B cell (primary cell): ENCODE data around the gene PSMB10. TPM values are rescaled to one million over a fixed set of nuclear protein-coding genes. Genes with fewer than 3 reads are reported as not detected.

Experiments
- ATAC-seq: fragments of 200-7000 bp; cut with Tn5 transposase; one replicate; pipeline ENCODE4 v1.10.0; 2021; ENCODE audit warnings: low read depth, mild to moderate bottlenecking, moderate number of reproducible peaks, moderate library complexity
- CTCF ChIA-PET: fragments of 350-600 bp; sonication (Branson Sonifier 250); formaldehyde crosslinking; loops from one replicate; lab custom pipeline; 2021; ENCODE audit warnings: antibody characterized with exemption, inconsistent platforms; lab: Charles Lee
- POLR2A ChIA-PET: fragments of 350-600 bp; sonication (Branson Sonifier 250); formaldehyde crosslinking; loops from one replicate; lab custom pipeline; 2021; ENCODE audit warnings: antibody characterized with exemption; lab: Charles Lee
- DNase-seq: peaks from one replicate; pipeline ENCODE4 v3.0.0; 2013
- H2AFZ ChIP-seq: 2 replicates; pipeline ENCODE4 v1.6.1; 2012; ENCODE audit warnings: mild to moderate bottlenecking, low read depth, low read length; ENCODE audit not compliant: insufficient read depth, poor library complexity, severe bottlenecking
- H3K27ac ChIP-seq, 2 donors: 1 replicate in 1 of 2; 2 replicates in 1 of 2; pipeline ENCODE4 v1.5.1; 2012 to 2013; ENCODE audit warnings: low read length in 2 of 2, mild to moderate bottlenecking in 2 of 2, moderate library complexity in 1 of 2
- H3K27me3 ChIP-seq, 4 experiments: fragments of 200-600 bp in 1 of 4; sonication (generic) in 1 of 4; replicated peaks in 1 of 4; 1 replicate in 2 of 4; 2 replicates in 2 of 4; pipeline versions ENCODE4 v1.6.1 to v1.7.0; 2013 to 2016; ENCODE audit warnings: low read length in 3 of 4, mild to moderate bottlenecking in 2 of 4, mixed read lengths in 1 of 4, moderate library complexity in 1 of 4; ENCODE audit not compliant: insufficient read depth in 4 of 4, control insufficient read depth in 3 of 4; ENCODE audit errors: control extremely low read depth in 1 of 4
- H3K36me3 ChIP-seq, 2 experiments: replicated peaks in 1 of 2; 1 replicate in 1 of 2; 2 replicates in 1 of 2; pipeline versions ENCODE4 v1.6.1 to v1.7.1; 2013; ENCODE audit warnings: low read length in 1 of 2; ENCODE audit not compliant: insufficient read depth in 2 of 2, control insufficient read depth in 1 of 2; ENCODE audit errors: control extremely low read depth in 1 of 2, extremely low read depth in 1 of 2
- H3K4me1 ChIP-seq, 2 donors: fragments of 200-600 bp in 1 of 2; sonication (generic) in 1 of 2; 1 replicate in 1 of 2; 2 replicates in 1 of 2; pipeline versions ENCODE4 v1.5.1 to v1.6.1; 2013 to 2017; ENCODE audit warnings: low read length in 2 of 2; ENCODE audit not compliant: control insufficient read depth in 2 of 2, insufficient read depth in 2 of 2
- H3K4me2 ChIP-seq: replicated peaks from 2 replicates; pipeline ENCODE3; 2012; ENCODE audit warnings: mild to moderate bottlenecking, low read depth, low read length; ENCODE audit not compliant: poor library complexity, severe bottlenecking
- H3K4me3 ChIP-seq, 5 experiments: fragments of 200-600 bp in 1 of 5; sonication (generic) in 1 of 5; 1 replicate in 3 of 5; 2 replicates in 2 of 5; pipeline versions ENCODE4 v1.5.1 to v1.7.0; 2011 to 2016; ENCODE audit warnings: low read length in 4 of 5, mild to moderate bottlenecking in 4 of 5, low read depth in 2 of 5, control low read depth in 1 of 5, moderate library complexity in 1 of 5; ENCODE audit not compliant: insufficient read depth in 1 of 5; ENCODE audit errors: control extremely low read depth in 1 of 5, extremely low read depth in 1 of 5
- H3K79me2 ChIP-seq: fragments of 200-600 bp; sonication (generic); one replicate; pipeline ENCODE4 v1.6.0; 2016; ENCODE audit warnings: low read length; ENCODE audit not compliant: control insufficient read depth, insufficient read depth
- H3K9ac ChIP-seq: fragments of 200-600 bp; sonication (generic); 2 replicates; pipeline ENCODE4 v1.6.1; 2017; ENCODE audit warnings: mild to moderate bottlenecking, low read length, moderate library complexity
- H3K9me3 ChIP-seq, 3 donors: one replicate each; pipeline versions ENCODE4 v1.6.1 to v1.7.1; 2013; ENCODE audit warnings: low read length in 2 of 3; ENCODE audit not compliant: control insufficient read depth in 2 of 3, insufficient read depth in 1 of 3; ENCODE audit errors: control extremely low read depth in 1 of 3
- H4K20me1 ChIP-seq: 2 replicates; pipeline ENCODE4 v1.6.0; 2012; ENCODE audit warnings: mild to moderate bottlenecking, low read length; ENCODE audit not compliant: insufficient read depth, control insufficient read depth, poor library complexity, severe bottlenecking
- H3K27ac Mint-ChIP-seq: one replicate; pipeline ENCODE4 v1.8.0; 2021; ENCODE audit warnings: mixed read lengths
- H3K27me3 Mint-ChIP-seq: one replicate; pipeline ENCODE4 v1.8.0; 2021; ENCODE audit warnings: mixed read lengths
- H3K4me1 Mint-ChIP-seq: one replicate; pipeline ENCODE4 v1.8.0; 2021; ENCODE audit warnings: mixed read lengths
- H3K4me3 Mint-ChIP-seq: one replicate; pipeline ENCODE4 v1.8.0; 2021; ENCODE audit warnings: mixed read lengths
- H3K9me3 Mint-ChIP-seq: one replicate; pipeline ENCODE4 v1.8.0; 2022; ENCODE audit warnings: mixed read lengths; ENCODE audit not compliant: insufficient read depth
- CTCF ChIP-seq: fragments of 200-600 bp; IDR thresholded peaks from one replicate; pipeline ENCODE4 v1.8.0; 2022; ENCODE audit warnings: antibody characterized with exemption, mild to moderate bottlenecking
- EZH2 ChIP-seq: IDR thresholded peaks from 2 replicates; pipeline ENCODE4 v1.6.1; 2012; ENCODE audit warnings: borderline replicate concordance, low read depth, mild to moderate bottlenecking, moderate library complexity, low read length; ENCODE audit not compliant: insufficient read depth, poor library complexity, severe bottlenecking
- whole genome bisulfite sequencing: methylation state at CpG from one replicate; pipeline ENCODE4 v1.1.5; 2013; ENCODE audit warnings: missing lambda C conversion rate; ENCODE audit not compliant: insufficient coverage; 5-methylcytosine and 5-hydroxymethylcytosine counted together
- intact Hi-C: fragments of 100-400 bp; cut with micrococcal nuclease; formaldehyde crosslinking; loops from one replicate; pipeline ENCODE4 v1.10.0; 2022
- polyA plus RNA-seq: library from polyadenylated mRNA; depleted of rRNA; stranded (reverse); fragments of >200 nt; gene quantifications from 2 replicates; pipeline ENCODE4 v1.2.3, GENCODE V29; 2012
- total RNA-seq, 2 donors: library from RNA; stranded (reverse); fragments of 120-200 nt in 1 of 2; gene quantifications; 1 replicate in 1 of 2; 2 replicates in 1 of 2; pipeline versions ENCODE4 v1.2.3 to v1.2.4, GENCODE V29; 2013 to 2022

Gene PSMB10
- total and polyA plus RNA-seq, 2 donors (not counting 1 experiment from before 2014, with no cell fraction given): 167 to 176 TPM

- H3K4me1 Mint-ChIP-seq: peaks cover 26% of the 10 kb centered on the region
- TF ChIP-seq CTCF (no peak), EZH2 (no peak)
- no peaks in the 10 kb centered on the region for H3K9me3 ChIP-seq
- H3K27me3 ChIP-seq: no peaks in the 10 kb centered on the region
- H3K36me3 ChIP-seq: peaks cover 7 to 36% of the 10 kb centered on the region in 2 experiments
- peak overlapping the region in 3 of 5 experiments; percentile 77 to 96 (median 96) for H3K4me3 ChIP-seq
- peak overlapping the region; percentile 64 to 67 for H3K27ac ChIP-seq
- peak overlapping the region; percentile 91 for H3K4me2 ChIP-seq
- ChIA-PET POLR2A (interaction anchor here (0.6 to 3.3 kb wide), 13 partner anchors 33 to 417 kb away, joined by 3 to 19 read pairs (median 3); partner anchors contain the start of genes ACD, DDX28, DUS2 and NUTF2), CTCF (interaction anchor here (1.0 to 6.4 kb wide), 13 partner anchors 9 to 388 kb away, joined by 3 to 29 read pairs (median 4); partner anchors contain the start of genes CARMIL2 and NRN1L)
- ATAC-seq (no peak), DNase-seq (no peak)
- no peaks in the 10 kb centered on the region for H3K27me3 Mint-ChIP-seq
- peaks cover 41% of the 10 kb centered on the region for H3K79me2 ChIP-seq
- H4K20me1 ChIP-seq: peaks cover 32% of the 10 kb centered on the region
- 91% methylated on average over 13 of the region's 13 CpGs for WGBS
- peak overlapping the region; percentile 100 for H3K4me3 Mint-ChIP-seq
- intact Hi-C loops: loop anchor here (1.0 to 5.0 kb wide), 8 partner anchors 33 to 443 kb away; partner anchors contain the start of genes CTCF, EDC4, GFOD2 and RANBP10
- peak overlapping the region; percentile 95 for H3K9ac ChIP-seq
- peak overlapping the region; percentile 99 for H3K27ac Mint-ChIP-seq
- no peaks in the 10 kb centered on the region for H3K9me3 Mint-ChIP-seq
- H3K4me1 ChIP-seq: peaks cover 21 to 33% of the 10 kb centered on the region in 2 donors
- H2AFZ ChIP-seq: no peak overlapping the region
Observed at GRCh38 chr16:67935101-67935401, 1.6 kb downstream of the PSMB10 start.
